NCI-H1105 (cell line): Measurements from ENCODE around the gene IL12A.

Source experiments
- DNase-seq: peaks from one replicate; lab custom pipeline; 2025; lab: John Stamatoyannopoulos, UW

IL12A gene

GRCh38 chr3:159988617-159989271, at the start of gene IL12A:
IL12A (plus strand) TSS chr3:159988835.
- DNase-seq = no peak

GRCh38 chr3:159941038-159942000, 47.3 kb upstream of the IL12A start:
- no peak for DNase-seq

- no peak for DNase-seq
These were observed 43.9 kb upstream of the IL12A start for GRCh38 chr3:159944781-159945180.

- no peak for DNase-seq
These were observed 42.7 kb upstream of the IL12A start for GRCh38 chr3:159945930-159946329.

- no peak for DNase-seq
These were observed 41.4 kb upstream of the IL12A start for GRCh38 chr3:159947220-159947619.

GRCh38 chr3:159948429-159949144, 40.0 kb upstream of the IL12A start:
- no peak for DNase-seq

- DNase-seq = no peak
These were observed 38.3 kb upstream of the IL12A start for GRCh38 chr3:159950156-159950898.

- DNase-seq = no peak
These were observed 37.1 kb upstream of the IL12A start for GRCh38 chr3:159951540-159951939.

- DNase-seq = no peak
These were observed 35.1 kb upstream of the IL12A start for GRCh38 chr3:159953325-159954085.

GRCh38 chr3:159960188-159961148, 28.2 kb upstream of the IL12A start:
- no peak for DNase-seq

- DNase-seq = no peak
These were observed 24.3 kb upstream of the IL12A start for GRCh38 chr3:159964166-159964973.

- DNase-seq = no peak
These were observed 17.3 kb upstream of the IL12A start for GRCh38 chr3:159971311-159971710.

- no peak for DNase-seq
These were observed 11.3 kb upstream of the IL12A start for GRCh38 chr3:159977295-159977694.

GRCh38 chr3:159978353-159978752, 10.3 kb upstream of the IL12A start:
- no peak for DNase-seq

- DNase-seq = no peak
These were observed 9.5 kb upstream of the IL12A start for GRCh38 chr3:159978918-159979703.

- no peak for DNase-seq
These were observed 6.1 kb upstream of the IL12A start for GRCh38 chr3:159982442-159982974.

GRCh38 chr3:159987291-159987711, 1.3 kb upstream of the IL12A start:
- no peak for DNase-seq
